GM23248 (cell line): ENCODE results near the gene NF1.

Source experiments
- EZH2 ChIP-seq: fragments of 200-600 bp; sonication (generic); IDR thresholded peaks from 2 replicates; pipeline ENCODE4 v1.6.1; 2018; ENCODE audit warnings: antibody characterized with exemption, mild to moderate bottlenecking; ENCODE audit not compliant: insufficient read depth, poor library complexity, severe bottlenecking
- EZH2phosphoT487 ChIP-seq: fragments of 200-600 bp; sonication (generic); IDR thresholded peaks from 2 replicates; pipeline ENCODE4 v1.6.1; 2018; ENCODE audit warnings: antibody characterized with exemption, moderate library complexity, mild to moderate bottlenecking, low read depth; ENCODE audit not compliant: insufficient read depth

DNA sequence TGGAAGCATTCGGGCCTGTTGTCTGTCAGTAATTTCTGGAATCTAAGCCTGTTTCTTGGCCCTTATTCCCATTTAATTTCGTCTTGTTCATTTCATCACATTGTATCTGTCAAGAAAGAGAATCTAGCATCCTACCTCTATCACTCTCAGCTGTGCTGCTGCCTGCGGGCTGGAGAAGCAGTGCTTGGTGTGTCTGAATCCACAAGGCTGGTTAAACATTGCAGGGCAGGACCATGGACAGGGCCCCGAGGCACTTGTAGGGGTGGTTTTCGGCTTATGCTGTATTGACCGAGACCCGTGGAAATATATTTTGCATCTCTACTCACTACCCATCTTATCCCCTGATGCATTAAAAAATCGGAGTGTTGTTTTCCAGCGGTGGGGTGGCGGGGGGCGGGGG is 299.8 kb downstream of the NF1 start:
- TF ChIP-seq EZH2phosphoT487 (no peak), EZH2 (no peak)
